Right lobe of liver (tissue), 6 donors: ENCODE results near the gene GLIPR1L1. TPM values are rescaled to one million over a fixed set of nuclear protein-coding genes. Genes with fewer than 3 reads are reported as not detected.
A peak's percentile ranks its signal among the peaks of the same experiment; 100 is the strongest.

ENCODE experiments used
- ATAC-seq, 4 donors: fragments of 200-7000 bp; cut with Tn5 transposase; one replicate each; pipeline ENCODE4 v1.9.1; 2020; ENCODE audit warnings: mild to moderate bottlenecking in 4 of 4, moderate library complexity in 4 of 4
- DNase-seq, 3 donors: peaks; one replicate each; pipeline ENCODE4 v3.0.0-alpha.2; 2020
- H3K27ac ChIP-seq, 3 donors: fragments of 200-600 bp; one replicate each; pipeline ENCODE4 v1.8.0; 2022
- H3K27me3 ChIP-seq, 2 donors: fragments of 200-600 bp; one replicate each; pipeline ENCODE4 v1.8.0; 2022
- H3K36me3 ChIP-seq, 4 donors: fragments of 200-600 bp; sonication (generic) in 1 of 4; one replicate each; pipeline versions ENCODE4 v1.5.1 to v1.8.0; 2017 to 2022; ENCODE audit warnings: control low read depth in 1 of 4
- H3K4me1 ChIP-seq, 4 donors: fragments of 200-600 bp; sonication (generic) in 1 of 4; one replicate each; pipeline versions ENCODE4 v1.5.1 to v1.8.0; 2017 to 2022; ENCODE audit warnings: control low read depth in 1 of 4
- H3K4me3 ChIP-seq, 3 donors: fragments of 200-600 bp; one replicate each; pipeline ENCODE4 v1.8.0; 2022
- H3K9me3 ChIP-seq, 4 donors: fragments of 200-600 bp; sonication (generic) in 1 of 4; one replicate each; pipeline versions ENCODE4 v1.5.1 to v1.8.0; 2017 to 2022; ENCODE audit warnings: control low read depth in 1 of 4
- POLR2A ChIP-seq: fragments of 450-650 bp; IDR thresholded peaks from one replicate; pipeline ENCODE4 v1.6.1; 2017; ENCODE audit warnings: antibody characterized with exemption, mild to moderate bottlenecking
- WGBS: methylation state at CpG from one replicate; pipeline ENCODE4 v1.1.6; 2018; ENCODE audit warnings: low coverage, low lambda C conversion rate; ENCODE audit not compliant: insufficient coverage; ENCODE audit errors: missing lambda C conversion rate; 5-methylcytosine and 5-hydroxymethylcytosine counted together
- intact Hi-C, 2 donors: fragments of 100-400 bp; cut with DNase I; formaldehyde crosslinking; loops; one replicate each; pipeline versions ENCODE4 v1.11.2 to v1.14.1; 2022
- total RNA-seq, 6 experiments: library from RNA; depleted of rRNA in 2 of 6; stranded (reverse); fragments of >200 nt in 2 of 6; fragmentation: NEBNext Ultra II Directional in 3 of 6; extraction: Animal tissue kit (Norgen Biotek cat#: 25700) in 3 of 6; gene quantifications; one replicate each; pipeline versions ENCODE4 v1.1.0 to v1.2.4, GENCODE V29; 2016 to 2023
- TF ChIP-seq, protein P1 (sequence below), 4 donors: fragments of 200-600 bp in 3 of 4; fragments of 450-650 bp in 1 of 4; IDR thresholded peaks; one replicate each; pipeline versions ENCODE4 v1.5.1 to v1.8.0; 2016 to 2022; ENCODE audit warnings: antibody characterized with exemption in 4 of 4, mild to moderate bottlenecking in 2 of 4
- donor health status: DM: no; HTN: yes; CAD: no.
- donor health status: DM: no; HTN: no; CAD: no.
- donor health status: DM: no; HTN: no; CAD: no.
- donor health status: DM: no; HTN: yes; CAD: no.
- donor health status: DM: no; HTN: yes; CAD: no.

Gene GLIPR1L1
- total RNA-seq, 6 experiments from 2014 or later: not detected

DNA sequence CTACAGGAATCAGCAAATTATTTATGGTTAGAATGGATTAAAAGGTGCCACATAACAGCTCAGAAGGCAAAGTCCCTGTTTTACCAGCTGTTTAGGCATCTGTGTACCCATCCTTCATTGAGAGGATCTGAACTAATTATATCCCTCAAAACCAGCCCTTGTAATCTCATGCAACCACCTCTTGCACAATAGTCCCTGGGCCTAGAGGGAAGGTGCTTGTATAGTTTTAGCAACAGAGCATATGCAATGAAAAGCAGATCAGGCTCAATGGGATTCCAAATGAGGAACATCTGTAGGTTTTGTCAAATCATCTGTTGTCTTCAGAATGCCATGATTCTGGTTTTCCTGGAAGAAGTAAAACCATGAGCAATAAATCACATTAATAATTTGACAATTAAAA is 30.4 kb downstream of the GLIPR1L1 start:
- intact Hi-C loops: no loop called here
- DNase-seq (no peak), ATAC-seq (peak in 2 of 4 donors; percentile 27 to 30)
- H3K9me3 ChIP-seq: no peaks in the 10 kb centered on the region
- no peak overlapping the region for H3K4me3 ChIP-seq
- no peaks in the 10 kb centered on the region for H3K36me3 ChIP-seq
- H3K4me1 ChIP-seq: no peaks in the 10 kb centered on the region
- TF ChIP-seq, protein P1, sequence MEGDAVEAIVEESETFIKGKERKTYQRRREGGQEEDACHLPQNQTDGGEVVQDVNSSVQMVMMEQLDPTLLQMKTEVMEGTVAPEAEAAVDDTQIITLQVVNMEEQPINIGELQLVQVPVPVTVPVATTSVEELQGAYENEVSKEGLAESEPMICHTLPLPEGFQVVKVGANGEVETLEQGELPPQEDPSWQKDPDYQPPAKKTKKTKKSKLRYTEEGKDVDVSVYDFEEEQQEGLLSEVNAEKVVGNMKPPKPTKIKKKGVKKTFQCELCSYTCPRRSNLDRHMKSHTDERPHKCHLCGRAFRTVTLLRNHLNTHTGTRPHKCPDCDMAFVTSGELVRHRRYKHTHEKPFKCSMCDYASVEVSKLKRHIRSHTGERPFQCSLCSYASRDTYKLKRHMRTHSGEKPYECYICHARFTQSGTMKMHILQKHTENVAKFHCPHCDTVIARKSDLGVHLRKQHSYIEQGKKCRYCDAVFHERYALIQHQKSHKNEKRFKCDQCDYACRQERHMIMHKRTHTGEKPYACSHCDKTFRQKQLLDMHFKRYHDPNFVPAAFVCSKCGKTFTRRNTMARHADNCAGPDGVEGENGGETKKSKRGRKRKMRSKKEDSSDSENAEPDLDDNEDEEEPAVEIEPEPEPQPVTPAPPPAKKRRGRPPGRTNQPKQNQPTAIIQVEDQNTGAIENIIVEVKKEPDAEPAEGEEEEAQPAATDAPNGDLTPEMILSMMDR (IDR thresholded peaks at IDR 0.05): no peak
- no peak for TF ChIP-seq POLR2A
- no peak overlapping the region for H3K27ac ChIP-seq
- no peaks in the 10 kb centered on the region for H3K27me3 ChIP-seq

DNA sequence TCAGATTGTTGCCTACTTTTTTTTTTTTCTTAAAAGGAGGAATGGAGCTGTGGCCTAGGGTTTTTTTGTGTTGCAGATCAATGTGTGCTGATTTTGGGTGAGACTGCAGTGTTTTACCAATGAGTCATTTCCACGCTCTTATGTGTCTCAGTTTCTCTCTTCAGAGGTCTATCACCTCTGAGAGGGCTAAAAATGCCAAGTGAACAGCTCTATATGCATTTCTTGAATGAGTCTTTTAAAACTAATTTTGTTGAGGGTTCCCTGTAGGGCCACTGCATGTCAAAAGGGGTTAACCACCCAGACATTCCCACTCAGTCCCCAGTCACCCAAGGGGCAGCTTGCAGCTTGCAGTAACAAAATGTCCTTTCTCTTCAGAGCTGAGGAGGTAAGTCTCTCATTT is 32.2 kb downstream of the GLIPR1L1 start:
- TF ChIP-seq, protein P1 (IDR thresholded peaks at IDR 0.05): no peak
- no peak for TF ChIP-seq POLR2A
- no peaks in the 10 kb centered on the region for H3K27me3 ChIP-seq
- intact Hi-C loops: no loop called here
- DNase-seq: no peak
- H3K4me1 ChIP-seq: no peaks in the 10 kb centered on the region
- WGBS: 100% methylated on average over 1 of the region's 1 CpG
- H3K27ac ChIP-seq: no peak overlapping the region
- H3K4me3 ChIP-seq: no peak overlapping the region
- ATAC-seq: no peak
- H3K36me3 ChIP-seq: no peaks in the 10 kb centered on the region
- H3K9me3 ChIP-seq: no peaks in the 10 kb centered on the region

DNA sequence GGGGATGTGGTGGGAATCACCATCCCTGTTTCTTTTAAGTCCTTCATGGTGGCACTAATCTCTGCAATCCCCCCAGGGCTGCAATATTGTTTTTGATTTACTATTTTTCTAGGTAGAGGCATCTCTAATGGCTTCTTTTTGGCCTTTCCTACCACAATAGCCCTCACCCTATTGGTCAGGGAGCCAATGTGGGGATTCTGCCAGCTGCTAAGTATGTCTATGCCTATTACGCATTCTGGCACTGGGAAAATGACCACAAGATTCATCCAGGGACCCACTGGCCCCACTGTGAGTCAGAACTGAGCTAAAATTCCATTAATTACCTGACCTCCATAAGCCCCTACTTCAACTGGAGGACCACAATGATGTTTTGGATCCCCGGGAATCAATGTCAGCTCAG is 40.5 kb downstream of the GLIPR1L1 start:
- WGBS: 100% methylated on average over 2 of the region's 2 CpGs
- Histone ChIP-seq H3K9me3 (no peaks in the 10 kb centered on the region), H3K27ac (no peak overlapping the region), H3K36me3 (no peaks in the 10 kb centered on the region), H3K4me1 (no peaks in the 10 kb centered on the region), H3K4me3 (no peak overlapping the region), H3K27me3 (no peaks in the 10 kb centered on the region)
- no peak for DNase-seq
- intact Hi-C loops: no loop called here
- TF ChIP-seq, protein P1 (IDR thresholded peaks at IDR 0.05): no peak
- no peak for TF ChIP-seq POLR2A
- no peak for ATAC-seq

DNA sequence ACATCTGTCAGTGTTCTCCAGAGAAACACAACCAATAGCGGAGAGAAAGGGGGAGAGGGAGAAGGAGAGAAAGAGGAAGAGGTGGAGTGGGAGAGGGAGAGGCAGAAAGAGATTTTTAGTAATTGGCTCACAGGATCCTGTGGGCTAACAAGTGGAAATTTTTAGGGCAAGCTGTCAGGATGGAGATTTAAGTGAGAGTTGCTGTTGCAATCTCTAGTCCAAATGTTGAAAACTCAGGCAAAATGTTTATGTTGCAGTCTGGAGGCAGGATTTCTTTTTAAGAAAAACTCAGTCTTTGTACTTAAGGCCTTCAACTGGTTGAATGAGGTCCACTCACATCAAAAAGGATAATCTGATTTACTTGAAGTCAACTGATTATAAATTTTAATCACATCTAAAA is 43.9 kb downstream of the GLIPR1L1 start:
- H3K9me3 ChIP-seq: no peaks in the 10 kb centered on the region
- no peaks in the 10 kb centered on the region for H3K4me1 ChIP-seq
- no peak for ATAC-seq
- DNase-seq: no peak
- no peak overlapping the region for H3K27ac ChIP-seq
- 100% methylated on average over 1 of the region's 1 CpG for WGBS
- no peaks in the 10 kb centered on the region for H3K27me3 ChIP-seq
- TF ChIP-seq POLR2A: no peak
- TF ChIP-seq, protein P1 (IDR thresholded peaks at IDR 0.05): no peak
- no peaks in the 10 kb centered on the region for H3K36me3 ChIP-seq
- intact Hi-C loops: no loop called here
- no peak overlapping the region for H3K4me3 ChIP-seq

DNA sequence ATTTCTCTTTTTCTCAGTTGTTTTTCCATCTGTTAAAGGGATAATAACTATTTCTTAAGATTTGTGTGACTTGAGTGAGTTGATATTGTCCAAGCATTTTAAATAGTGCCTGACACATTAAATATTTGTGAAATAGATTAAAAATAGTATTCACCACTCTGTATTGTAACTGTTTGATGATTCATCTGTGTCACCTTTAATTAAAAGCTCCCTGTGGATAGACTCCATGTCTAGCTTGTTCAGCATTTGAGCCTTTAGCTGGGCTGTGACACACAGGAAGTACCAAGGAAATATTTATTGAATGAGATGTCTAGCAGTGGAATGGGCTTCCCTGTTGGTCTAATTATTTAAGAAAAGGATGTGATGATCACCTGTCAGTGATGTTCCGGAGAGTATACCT is 54.6 kb downstream of the GLIPR1L1 start:
- Histone ChIP-seq H3K4me3 (no peak overlapping the region), H3K4me1 (peaks cover 0 to 7% (median 2%) of the 10 kb centered on the region in 4 donors), H3K27me3 (no peaks in the 10 kb centered on the region), H3K27ac (no peak overlapping the region), H3K36me3 (no peaks in the 10 kb centered on the region), H3K9me3 (no peaks in the 10 kb centered on the region)
- no peak for DNase-seq
- WGBS: 67% methylated on average over 1 of the region's 1 CpG
- ATAC-seq: no peak
- TF ChIP-seq POLR2A: no peak
- TF ChIP-seq, protein P1 (IDR thresholded peaks at IDR 0.05): no peak
- intact Hi-C loops: no loop called here
